Measurements from ENCODE around the gene RPA1. TPM values are rescaled to one million over a fixed set of nuclear protein-coding genes. Genes with fewer than 3 reads are reported as not detected.

RPA1 gene
- total RNA-seq, 1 experiment from 2014 or later: 198 TPM

GRCh38 chr17:1933875-1934715 lies 104.3 kb downstream of the RPA1 start:
- no peaks in the 10 kb centered on the region for H3K9me3 ChIP-seq (ENCODE audit: control insufficient read depth in 1 of 2, insufficient read depth in 1 of 2, low read depth in 1 of 2, low read length in 2 of 2)
- ChIA-PET POLR2A (no interaction called here), CTCF (interaction anchor here (0.6 kb wide), 1 partner anchor 280 kb away, joined by 3 read pairs; no protein-coding TSS in a partner anchor), RAD21 (ENCODE audit: low non-redundant PET in 1 of 2, low total read pairs in 2 of 2, uncharacterized antibody in 2 of 2, unreplicated experiment in 2 of 2) (no interaction called here)
- ATAC-seq (no peak), DNase-seq (ENCODE audit: low read depth, low spot score) (no peak)
- no peak overlapping the region for H3K4me2 ChIP-seq (ENCODE audit: low read length)
- H2AFZ ChIP-seq (ENCODE audit: low read depth, low read length, poor library complexity, severe bottlenecking): no peak overlapping the region
- H4K20me1 ChIP-seq (ENCODE audit: insufficient read depth): no peaks in the 10 kb centered on the region
- H3K9ac ChIP-seq (ENCODE audit: low read length): no peak overlapping the region
- no peaks in the 10 kb centered on the region for H3K79me2 ChIP-seq (ENCODE audit: insufficient read depth, low read length)
- H3K9me2 ChIP-seq (ENCODE audit: insufficient read depth): no peaks in the 10 kb centered on the region
- H3K4me1 ChIP-seq (ENCODE audit: control insufficient read depth in 1 of 2, insufficient read depth in 2 of 2, low read length in 2 of 2): no peaks in the 10 kb centered on the region
- no peaks in the 10 kb centered on the region for H3K36me3 ChIP-seq (ENCODE audit: control insufficient read depth in 1 of 2, insufficient read depth in 2 of 2, low read length in 2 of 2)
- no peaks in the 10 kb centered on the region for H3K27me3 ChIP-seq (ENCODE audit: insufficient read depth, low read length)
- no TSS peak for BruUV-seq (replicated peaks)
- H3K4me3 ChIP-seq (replicated peaks in 1 of 2; ENCODE audit: low read depth in 1 of 2, low read length in 2 of 2): no peak overlapping the region
- TF ChIP-seq EZH2phosphoT487 (IDR thresholded peaks at IDR 0.05; ENCODE audit: borderline replicate concordance) (no peak), SP1 (IDR thresholded peaks at IDR 0.05; ENCODE audit: low read depth) (no peak), JUND (IDR thresholded peaks at IDR 0.05) (no peak), REST (IDR thresholded peaks at IDR 0.05; ENCODE audit: low read depth) (no peak), SIN3A (IDR thresholded peaks at IDR 0.05; ENCODE audit: low read depth) (no peak), EZH2 (IDR thresholded peaks at IDR 0.05) (no peak), POLR2A (IDR thresholded peaks at IDR 0.05; ENCODE audit: borderline replicate concordance, extremely low read depth, insufficient read depth, insufficient read length) (no peak), EGR1 (IDR thresholded peaks at IDR 0.05; ENCODE audit: low read depth) (no peak), ZFX (IDR thresholded peaks at IDR 0.05) (no peak), ELF1 (IDR thresholded peaks at IDR 0.05; ENCODE audit: borderline replicate concordance, low read depth) (no peak), MAX (IDR thresholded peaks at IDR 0.05) (no peak), ZNF274 (IDR thresholded peaks at IDR 0.05; ENCODE audit: low read depth, low read length) (no peak), CBX3 (IDR thresholded peaks at IDR 0.05; ENCODE audit: low read depth) (no peak), POLR2AphosphoS5 (IDR thresholded peaks at IDR 0.05; ENCODE audit: low read depth, low read length) (no peak)
- no peak overlapping the region for H3K27ac ChIP-seq (ENCODE audit: low read depth, low read length)
- intact Hi-C loops (cut with micrococcal nuclease): no loop called here
